IPS DF 6.9 (cell line): ENCODE results near the gene ARMC12.
"Not testable (repeated sequence)": the region's sequence is repeated elsewhere in the genome, so short reads cannot be mapped to it uniquely, and the experiment has no call there.

ENCODE experiments used
- DNase-seq: peaks from one replicate; pipeline ENCODE4 v3.0.0-alpha.2; 2013; ENCODE audit warnings: low read depth, low spot score
- H3K27ac ChIP-seq: one replicate; pipeline ENCODE4 v1.5.1; 2013; ENCODE audit warnings: low read length, control low read depth
- H3K27me3 ChIP-seq: 2 replicates; pipeline ENCODE4 v1.6.1; 2013; ENCODE audit warnings: mild to moderate bottlenecking, low read length; ENCODE audit not compliant: control insufficient read depth, insufficient read depth
- H3K36me3 ChIP-seq: 2 replicates; pipeline ENCODE4 v1.6.1; 2013; ENCODE audit warnings: low read length; ENCODE audit not compliant: control insufficient read depth, insufficient read depth
- H3K4me1 ChIP-seq: 2 replicates; pipeline ENCODE4 v1.6.1; 2013; ENCODE audit warnings: low read length; ENCODE audit not compliant: control insufficient read depth, insufficient read depth
- H3K4me3 ChIP-seq: 2 replicates; pipeline ENCODE4 v1.5.1; 2013; ENCODE audit warnings: mild to moderate bottlenecking, low read length
- H3K9me3 ChIP-seq: 2 replicates; pipeline ENCODE4 v1.6.1; 2013; ENCODE audit warnings: low read length, inconsistent platforms; ENCODE audit not compliant: control insufficient read depth, insufficient read depth
- WGBS: extraction: QIAGEN DNeasy Blood & Tissue Kit; methylation state at CpG from one replicate; pipeline ENCODE4 v1.1.7; 2013; ENCODE audit warnings: mixed read lengths, missing lambda C conversion rate; ENCODE audit not compliant: insufficient read length, insufficient coverage; 5-methylcytosine and 5-hydroxymethylcytosine counted together

ARMC12 gene

GRCh38 chr6:35727935-35728682, 8.7 kb upstream of the ARMC12 start:
- WGBS, result no CpG with 5 or more reads among the region's 57 CpGs
- H3K9me3 ChIP-seq, result no peaks in the 10 kb centered on the region
- peak overlapping the region; percentile 74; the same call in 1 of the 2 replicates for H3K4me3 ChIP-seq
- no peak overlapping the region for H3K27ac ChIP-seq
- H3K4me1 ChIP-seq, result peaks cover 6% of the 10 kb centered on the region
- H3K27me3 ChIP-seq, result no peaks in the 10 kb centered on the region
- no peaks in the 10 kb centered on the region for H3K36me3 ChIP-seq
- DNase-seq, result no peak

- no peak for DNase-seq
- H3K27me3 ChIP-seq, result no peaks in the 10 kb centered on the region
- no peak overlapping the region; the same call in 1 of the 2 replicates for H3K4me3 ChIP-seq
These were observed 7.9 kb upstream of the ARMC12 start for GRCh38 chr6:35728683-35729678.

GRCh38 chr6:35729722-35730121, 7.1 kb upstream of the ARMC12 start:
- Histone ChIP-seq H3K27me3 (no peaks in the 10 kb centered on the region), H3K27ac (no peak overlapping the region), H3K4me1 (peaks cover 6% of the 10 kb centered on the region), H3K36me3 (no peaks in the 10 kb centered on the region), H3K4me3 (no peak overlapping the region), H3K9me3 (no peaks in the 10 kb centered on the region)
- no CpG with 5 or more reads among the region's 2 CpGs for WGBS
- no peak for DNase-seq

More at GRCh38 chr6:35728683-35729678, 7.9 kb upstream of the ARMC12 start:
- H3K36me3 ChIP-seq, result no peaks in the 10 kb centered on the region
- H3K4me1 ChIP-seq, result peaks cover 6% of the 10 kb centered on the region
- no peaks in the 10 kb centered on the region for H3K9me3 ChIP-seq
- H3K27ac ChIP-seq, result no peak overlapping the region
- no CpG with 5 or more reads among the region's 12 CpGs for WGBS

- H3K9me3 ChIP-seq, result no peaks in the 10 kb centered on the region
- no peak for DNase-seq
- no peak overlapping the region for H3K27ac ChIP-seq
- no peaks in the 10 kb centered on the region for H3K27me3 ChIP-seq
- H3K4me1 ChIP-seq, result peaks cover 6% of the 10 kb centered on the region
- H3K4me3 ChIP-seq, result peak overlapping the region; percentile 25; the same call in 1 of the 2 replicates
- no CpG with 5 or more reads among the region's 15 CpGs for WGBS
- no peaks in the 10 kb centered on the region for H3K36me3 ChIP-seq
These were observed 6.0 kb upstream of the ARMC12 start for GRCh38 chr6:35730745-35731413.

GRCh38 chr6:35731414-35731735, 5.5 kb upstream of the ARMC12 start:
- Histone ChIP-seq H3K9me3 (no peaks in the 10 kb centered on the region), H3K4me1 (peaks cover 6% of the 10 kb centered on the region), H3K36me3 (no peaks in the 10 kb centered on the region), H3K27me3 (no peaks in the 10 kb centered on the region), H3K27ac (no peak overlapping the region), H3K4me3 (peak overlapping the region; percentile 81)
- no CpG with 5 or more reads among the region's 23 CpGs for WGBS
- DNase-seq, result peak; percentile 90

- Histone ChIP-seq H3K27me3 (no peaks in the 10 kb centered on the region), H3K4me3 (peak overlapping the region; percentile 81), H3K4me1 (peaks cover 5% of the 10 kb centered on the region), H3K9me3 (no peaks in the 10 kb centered on the region), H3K36me3 (no peaks in the 10 kb centered on the region), H3K27ac (no peak overlapping the region)
- no CpG with 5 or more reads among the region's 61 CpGs for WGBS
- DNase-seq, result no peak
These were observed 4.9 kb upstream of the ARMC12 start for GRCh38 chr6:35731736-35732532.

- Histone ChIP-seq H3K36me3 (no peaks in the 10 kb centered on the region), H3K9me3 (no peaks in the 10 kb centered on the region), H3K27me3 (no peaks in the 10 kb centered on the region), H3K4me1 (peaks cover 5% of the 10 kb centered on the region; the same call in 1 of the 2 replicates), H3K27ac (no peak overlapping the region), H3K4me3 (no peak overlapping the region)
- no peak for DNase-seq
- WGBS, result no CpG with 5 or more reads among the region's 8 CpGs
These were observed 3.2 kb upstream of the ARMC12 start for GRCh38 chr6:35733633-35734032.

GRCh38 chr6:35734319-35734718, 2.5 kb upstream of the ARMC12 start:
- WGBS, result no CpG with 5 or more reads among the region's 12 CpGs
- not testable (repeated sequence) for H3K27me3 ChIP-seq, DNase-seq, H3K4me1 ChIP-seq, H3K4me3 ChIP-seq, H3K36me3 ChIP-seq, H3K27ac ChIP-seq, H3K9me3 ChIP-seq

- Histone ChIP-seq H3K27me3 (no peaks in the 10 kb centered on the region), H3K9me3 (no peaks in the 10 kb centered on the region), H3K36me3 (no peaks in the 10 kb centered on the region), H3K4me1 (peaks cover 8% of the 10 kb centered on the region), H3K4me3 (no peak overlapping the region), H3K27ac (no peak overlapping the region)
- DNase-seq, result no peak
- WGBS, result no CpG with 5 or more reads among the region's 3 CpGs
These were observed 1.4 kb upstream of the ARMC12 start for GRCh38 chr6:35735452-35735851.
